Sigmoid colon (tissue), 7 donors: ENCODE results near the gene HADHA. TPM values are rescaled to one million over a fixed set of nuclear protein-coding genes. Genes with fewer than 3 reads are reported as not detected.

Experiments
- DNase-seq: peaks from one replicate; pipeline ENCODE4 v3.0.0-alpha.2; 2019
- H3K27ac ChIP-seq, 4 donors: fragments of 200-600 bp; sonication (generic); one replicate each; pipeline ENCODE4 v1.5.1; 2016 to 2019; ENCODE audit warnings: mild to moderate bottlenecking in 1 of 4
- H3K27me3 ChIP-seq, 3 donors: fragments of 200-600 bp; sonication (generic); one replicate each; pipeline ENCODE4 v1.5.1; 2019; ENCODE audit warnings: mild to moderate bottlenecking in 1 of 3
- H3K36me3 ChIP-seq, 4 donors: fragments of 200-600 bp; sonication (generic); one replicate each; pipeline ENCODE4 v1.5.1; 2016 to 2019
- H3K4me1 ChIP-seq, 4 donors: fragments of 200-600 bp; sonication (generic); one replicate each; pipeline ENCODE4 v1.5.1; 2017 to 2019
- H3K4me3 ChIP-seq, 4 donors: fragments of 200-600 bp; sonication (generic); one replicate each; pipeline ENCODE4 v1.5.1; 2017 to 2019; ENCODE audit warnings: mild to moderate bottlenecking in 2 of 4, moderate library complexity in 1 of 4
- H3K9me3 ChIP-seq, 4 donors: fragments of 200-600 bp in 3 of 4; sonication (generic) in 3 of 4; one replicate each; pipeline versions ENCODE4 v1.5.1 to v1.6.1; 2013 to 2019
- EP300 ChIP-seq, 4 donors: sonication (generic); formaldehyde crosslinking; IDR thresholded peaks; one replicate each; pipeline ENCODE4 v1.6.1; 2017; ENCODE audit warnings: antibody characterized with exemption in 4 of 4
- POLR2A ChIP-seq, 2 donors: fragments of 450-650 bp; IDR thresholded peaks; one replicate each; pipeline ENCODE4 v1.6.1; 2016; ENCODE audit warnings: antibody characterized with exemption in 2 of 2, mild to moderate bottlenecking in 2 of 2, moderate library complexity in 2 of 2
- POLR2AphosphoS5 ChIP-seq, 4 donors: sonication (generic); formaldehyde crosslinking; IDR thresholded peaks; one replicate each; pipeline ENCODE4 v1.6.1; 2017; ENCODE audit warnings: antibody characterized with exemption in 4 of 4
- WGBS, 2 donors: extraction: QIAGEN DNeasy Blood & Tissue Kit; methylation state at CpG; one replicate each; pipeline ENCODE4 v1.1.7; 2013; 5-methylcytosine and 5-hydroxymethylcytosine counted together
- intact Hi-C: fragments of 100-400 bp; cut with DNase I; formaldehyde crosslinking; loops from one replicate; pipeline ENCODE4 v1.15.1; 2023
- polyA plus RNA-seq, 3 donors: library from polyadenylated mRNA; stranded (reverse); fragments of 200-250 nt; gene quantifications; one replicate each; pipeline ENCODE4 v1.2.3, GENCODE V29; 2013
- total RNA-seq, 4 donors: library from RNA; depleted of rRNA; stranded (reverse); fragments of >200 nt; gene quantifications; one replicate each; pipeline ENCODE4 v1.1.0, GENCODE V29; 2016
- TF ChIP-seq, protein P1 (sequence below), 4 experiments: fragments of 450-650 bp in 3 of 4; fragments of 200-600 bp in 1 of 4; IDR thresholded peaks; one replicate each; pipeline ENCODE4 v1.5.1; 2016 to 2019; ENCODE audit warnings: antibody characterized with exemption in 4 of 4, mild to moderate bottlenecking in 3 of 4, moderate library complexity in 2 of 4
- donor health status: healthy with polysubstance abuse.
- donor health status: Bipolar disorder and iron deficiency.
- donor health status: healthy.

HADHA gene
- total and polyA plus RNA-seq, 7 donors = 96.7 to 148 (median 122) TPM

DNA sequence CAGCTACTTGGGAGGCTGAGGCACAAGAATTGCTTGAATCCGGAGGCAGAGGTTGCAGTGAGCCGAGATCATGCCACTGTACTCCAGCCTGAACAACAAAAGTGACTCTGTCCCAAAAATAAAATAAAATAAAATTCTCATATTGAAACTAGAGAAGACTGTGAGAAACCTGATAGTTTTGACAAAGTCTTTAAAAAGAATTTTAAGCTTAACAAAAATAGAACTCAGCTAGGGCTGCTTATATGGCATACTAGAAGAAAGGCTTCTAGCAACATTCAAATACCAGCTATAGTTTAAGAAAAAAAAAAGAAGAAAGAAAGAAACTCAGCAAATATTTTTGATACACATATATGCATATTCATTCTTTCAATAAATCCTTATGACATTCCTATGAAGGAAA, 13.6 kb downstream of the HADHA start:
- no peak overlapping the region for H3K4me3 ChIP-seq
- H3K27me3 ChIP-seq = no peaks in the 10 kb centered on the region
- no peaks in the 10 kb centered on the region for H3K4me1 ChIP-seq
- no peak for DNase-seq
- H3K27ac ChIP-seq = no peak overlapping the region
- H3K36me3 ChIP-seq = peaks cover 17 to 100% (median 77%) of the 10 kb centered on the region in 4 donors
- intact Hi-C loops = no loop called here
- H3K9me3 ChIP-seq = no peaks in the 10 kb centered on the region
- TF ChIP-seq POLR2A (IDR thresholded peaks at IDR 0.05) (no peak), EP300 (IDR thresholded peaks at IDR 0.05) (no peak), POLR2AphosphoS5 (IDR thresholded peaks at IDR 0.05) (no peak)
- TF ChIP-seq, protein P1, sequence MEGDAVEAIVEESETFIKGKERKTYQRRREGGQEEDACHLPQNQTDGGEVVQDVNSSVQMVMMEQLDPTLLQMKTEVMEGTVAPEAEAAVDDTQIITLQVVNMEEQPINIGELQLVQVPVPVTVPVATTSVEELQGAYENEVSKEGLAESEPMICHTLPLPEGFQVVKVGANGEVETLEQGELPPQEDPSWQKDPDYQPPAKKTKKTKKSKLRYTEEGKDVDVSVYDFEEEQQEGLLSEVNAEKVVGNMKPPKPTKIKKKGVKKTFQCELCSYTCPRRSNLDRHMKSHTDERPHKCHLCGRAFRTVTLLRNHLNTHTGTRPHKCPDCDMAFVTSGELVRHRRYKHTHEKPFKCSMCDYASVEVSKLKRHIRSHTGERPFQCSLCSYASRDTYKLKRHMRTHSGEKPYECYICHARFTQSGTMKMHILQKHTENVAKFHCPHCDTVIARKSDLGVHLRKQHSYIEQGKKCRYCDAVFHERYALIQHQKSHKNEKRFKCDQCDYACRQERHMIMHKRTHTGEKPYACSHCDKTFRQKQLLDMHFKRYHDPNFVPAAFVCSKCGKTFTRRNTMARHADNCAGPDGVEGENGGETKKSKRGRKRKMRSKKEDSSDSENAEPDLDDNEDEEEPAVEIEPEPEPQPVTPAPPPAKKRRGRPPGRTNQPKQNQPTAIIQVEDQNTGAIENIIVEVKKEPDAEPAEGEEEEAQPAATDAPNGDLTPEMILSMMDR (IDR thresholded peaks at IDR 0.05) = no peak
- 98 to 99% methylated on average over 2 of the region's 2 CpGs for WGBS, 2 donors

DNA sequence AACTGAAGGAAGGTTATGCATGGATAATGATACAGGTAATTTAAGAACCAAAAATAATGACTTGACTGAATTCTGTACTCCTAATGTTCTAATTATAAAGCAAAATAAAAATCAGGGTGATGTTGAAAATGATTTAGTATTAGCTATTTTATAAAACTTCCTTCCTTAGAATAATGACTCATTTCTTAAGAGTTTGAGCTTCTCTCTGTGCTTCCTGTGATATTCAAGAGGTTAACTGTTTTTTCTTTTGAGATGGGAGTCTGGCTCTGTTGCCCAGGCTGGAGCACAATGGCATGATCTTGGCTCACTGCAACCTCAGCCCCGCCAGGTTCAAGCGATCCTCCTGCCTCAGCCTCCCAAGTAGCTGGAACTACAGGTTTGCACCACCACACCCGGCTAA, 14.8 kb downstream of the HADHA start:
- no peak for DNase-seq
- no peak overlapping the region for H3K27ac ChIP-seq
- no peak overlapping the region for H3K4me3 ChIP-seq
- no peaks in the 10 kb centered on the region for H3K9me3 ChIP-seq
- H3K36me3 ChIP-seq = peaks cover 17 to 100% (median 66%) of the 10 kb centered on the region in 4 donors
- intact Hi-C loops = no loop called here
- 98 to 99% methylated on average over 3 of the region's 3 CpGs for WGBS, 2 donors
- no peaks in the 10 kb centered on the region for H3K27me3 ChIP-seq
- H3K4me1 ChIP-seq = no peaks in the 10 kb centered on the region
- TF ChIP-seq POLR2A (IDR thresholded peaks at IDR 0.05) (no peak), POLR2AphosphoS5 (IDR thresholded peaks at IDR 0.05) (no peak), EP300 (IDR thresholded peaks at IDR 0.05) (no peak)
- TF ChIP-seq, protein P1 (IDR thresholded peaks at IDR 0.05) = no peak

DNA sequence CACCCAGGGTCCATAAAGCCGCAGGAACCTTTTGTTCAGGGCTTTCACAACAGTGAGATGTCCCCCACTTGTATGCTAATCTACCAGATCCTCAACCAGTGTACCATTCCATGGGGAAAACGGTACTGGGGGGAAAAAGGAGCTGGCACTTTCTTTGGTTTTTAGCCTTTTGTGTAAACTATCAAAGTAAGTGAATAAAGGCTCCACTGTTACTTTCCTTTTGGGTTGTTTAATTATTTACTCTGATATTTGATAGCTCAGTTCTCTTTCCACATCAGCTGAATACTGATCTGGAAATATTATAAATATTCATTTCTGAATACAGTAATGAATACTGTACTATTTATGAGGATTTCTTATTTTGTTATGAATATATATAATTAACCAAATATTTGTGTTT, 20.3 kb downstream of the HADHA start:
- no peaks in the 10 kb centered on the region for H3K4me1 ChIP-seq
- no peak overlapping the region for H3K4me3 ChIP-seq
- H3K36me3 ChIP-seq = peaks cover 6 to 85% (median 20%) of the 10 kb centered on the region in 4 donors
- intact Hi-C loops = no loop called here
- 71 to 86% methylated on average over 2 of the region's 2 CpGs for WGBS, 2 donors
- DNase-seq = no peak
- no peak overlapping the region for H3K27ac ChIP-seq
- no peaks in the 10 kb centered on the region for H3K9me3 ChIP-seq
- TF ChIP-seq POLR2A (IDR thresholded peaks at IDR 0.05) (no peak), POLR2AphosphoS5 (IDR thresholded peaks at IDR 0.05) (no peak), EP300 (IDR thresholded peaks at IDR 0.05) (no peak)
- TF ChIP-seq, protein P1 (IDR thresholded peaks at IDR 0.05) = no peak
- H3K27me3 ChIP-seq = no peaks in the 10 kb centered on the region

DNA sequence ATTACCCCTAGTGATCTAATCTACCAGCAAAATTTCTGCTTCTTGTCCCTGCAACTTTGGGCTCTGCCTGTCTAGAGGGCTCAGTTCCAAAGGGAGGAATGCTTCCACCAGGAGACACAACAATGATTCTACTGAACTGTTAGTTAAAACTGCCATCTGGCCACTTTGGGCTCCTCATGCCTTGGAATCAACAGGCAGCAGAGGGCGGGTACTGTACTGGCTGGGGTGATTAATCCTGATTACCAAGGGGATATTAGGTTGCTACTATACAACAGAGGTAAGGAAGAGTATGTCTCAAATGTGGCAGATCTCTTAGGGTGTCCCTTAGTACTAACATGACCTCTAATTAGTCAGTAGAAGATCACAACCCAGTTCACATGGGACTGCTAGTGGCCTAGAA, 21.4 kb downstream of the HADHA start:
- Histone ChIP-seq H3K27me3 (no peaks in the 10 kb centered on the region), H3K9me3 (no peaks in the 10 kb centered on the region), H3K36me3 (peaks cover 0 to 78% (median 10%) of the 10 kb centered on the region in 4 donors), H3K4me1 (no peaks in the 10 kb centered on the region), H3K27ac (no peak overlapping the region), H3K4me3 (no peak overlapping the region)
- intact Hi-C loops = no loop called here
- 97 to 99% methylated on average over 1 of the region's 1 CpG for WGBS, 2 donors
- DNase-seq = no peak
- no peak for TF ChIP-seq POLR2A (IDR thresholded peaks at IDR 0.05)
- no peak for TF ChIP-seq POLR2AphosphoS5 (IDR thresholded peaks at IDR 0.05)
- TF ChIP-seq, protein P1 (IDR thresholded peaks at IDR 0.05) = no peak
- no peak for TF ChIP-seq EP300 (IDR thresholded peaks at IDR 0.05)

DNA sequence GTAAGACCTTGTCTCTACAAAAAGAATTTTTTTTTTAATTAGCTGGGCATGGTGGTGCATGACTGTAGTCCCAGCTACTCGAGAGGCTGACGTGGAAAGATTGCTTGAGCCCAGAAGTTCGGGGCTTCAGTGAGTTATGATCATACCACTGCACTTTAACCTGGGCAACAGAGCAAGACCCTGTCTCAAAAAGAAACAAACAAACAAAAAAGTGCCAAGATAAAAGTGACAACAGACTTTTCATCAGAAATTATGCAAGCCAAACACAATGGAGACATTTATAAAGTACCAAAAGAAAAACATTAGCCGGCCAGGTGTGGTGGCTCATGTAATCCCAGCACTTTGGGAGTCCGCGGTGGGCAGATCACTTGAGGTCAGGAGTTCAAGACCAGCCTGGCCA, 26.7 kb downstream of the HADHA start:
- H3K9me3 ChIP-seq = no peaks in the 10 kb centered on the region
- no peak overlapping the region for H3K4me3 ChIP-seq
- no peaks in the 10 kb centered on the region for H3K4me1 ChIP-seq
- no peak overlapping the region for H3K27ac ChIP-seq
- peaks cover under 1 to 81% (median 23%) of the 10 kb centered on the region in 4 donors for H3K36me3 ChIP-seq
- no peak for DNase-seq
- no peaks in the 10 kb centered on the region for H3K27me3 ChIP-seq
- TF ChIP-seq EP300 (IDR thresholded peaks at IDR 0.05) (no peak), POLR2AphosphoS5 (IDR thresholded peaks at IDR 0.05) (no peak), POLR2A (IDR thresholded peaks at IDR 0.05) (no peak)
- TF ChIP-seq, protein P1 (IDR thresholded peaks at IDR 0.05) = no peak
- 82% methylated on average over 6 of the region's 6 CpGs for WGBS, 2 donors
- intact Hi-C loops = no loop called here
